Kasumi-1 (cell line): ENCODE results near the gene CST9.
"Not testable (repeated sequence)": the region's sequence is repeated elsewhere in the genome, so short reads cannot be mapped to it uniquely, and the experiment has no call there.

ENCODE experiments used
- DNase-seq, 2 experiments: peaks; one replicate each; lab custom pipeline; 2025; lab: John Stamatoyannopoulos, UW

Gene CST9

DNA sequence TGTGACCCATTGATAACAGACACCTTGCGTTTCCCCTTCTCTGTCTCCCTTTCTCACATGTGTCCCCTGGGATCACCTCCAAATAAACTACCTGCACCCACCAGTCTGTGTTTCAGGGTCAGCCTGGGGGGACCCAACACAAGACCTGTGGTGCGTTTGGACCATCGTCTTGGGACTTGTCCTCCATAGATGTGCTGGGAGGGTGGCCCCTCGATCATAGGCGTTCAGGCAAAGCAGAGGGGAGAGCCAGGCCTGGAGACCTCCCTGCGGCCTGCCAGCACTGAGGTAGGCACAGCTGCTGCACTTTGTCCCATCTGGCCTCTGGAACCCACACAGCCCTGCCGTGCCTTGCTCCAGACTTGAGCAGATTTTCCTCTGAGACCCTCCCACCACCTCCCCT lies 18.1 kb downstream of the CST9 start:
- DNase-seq, result no peak

DNA sequence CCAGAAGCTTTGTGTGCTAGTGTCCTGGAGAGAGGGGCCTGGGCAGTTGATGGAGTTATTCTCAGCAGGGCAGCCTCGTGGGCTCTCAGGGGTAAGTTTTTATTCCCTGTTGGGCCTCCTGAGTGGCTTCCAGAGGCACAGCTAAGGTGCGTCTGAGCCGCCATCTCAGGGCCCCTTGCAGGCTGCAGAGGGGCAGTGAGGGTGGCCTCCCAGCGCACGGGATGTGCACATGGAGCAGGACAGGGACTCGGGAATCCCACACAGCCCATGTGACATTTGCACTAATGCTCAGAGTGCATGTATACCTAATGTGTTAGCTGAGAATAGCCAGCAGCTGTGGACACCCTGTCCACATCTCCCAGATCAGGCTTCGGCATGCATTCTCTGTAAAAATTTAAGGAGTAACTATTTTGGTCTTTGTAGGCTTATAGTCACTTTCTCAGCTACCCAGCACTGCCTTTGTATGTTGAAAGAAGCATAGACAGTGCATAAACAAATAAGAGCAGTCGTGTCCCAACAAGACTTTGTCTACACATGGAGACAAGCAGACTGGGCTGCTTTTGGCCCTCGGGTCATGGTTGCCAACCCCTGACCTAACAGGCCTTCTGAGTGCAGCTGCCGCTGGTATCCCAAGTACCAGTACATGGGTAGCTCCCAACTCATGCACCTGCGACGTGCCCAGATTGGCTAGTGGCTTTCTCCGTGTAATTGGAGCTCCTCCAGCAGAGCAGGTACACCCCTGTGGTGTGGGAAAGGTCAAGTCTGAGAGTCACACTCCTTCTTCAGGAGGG lies 18.8 kb downstream of the CST9 start:
- DNase-seq, result no peak

DNA sequence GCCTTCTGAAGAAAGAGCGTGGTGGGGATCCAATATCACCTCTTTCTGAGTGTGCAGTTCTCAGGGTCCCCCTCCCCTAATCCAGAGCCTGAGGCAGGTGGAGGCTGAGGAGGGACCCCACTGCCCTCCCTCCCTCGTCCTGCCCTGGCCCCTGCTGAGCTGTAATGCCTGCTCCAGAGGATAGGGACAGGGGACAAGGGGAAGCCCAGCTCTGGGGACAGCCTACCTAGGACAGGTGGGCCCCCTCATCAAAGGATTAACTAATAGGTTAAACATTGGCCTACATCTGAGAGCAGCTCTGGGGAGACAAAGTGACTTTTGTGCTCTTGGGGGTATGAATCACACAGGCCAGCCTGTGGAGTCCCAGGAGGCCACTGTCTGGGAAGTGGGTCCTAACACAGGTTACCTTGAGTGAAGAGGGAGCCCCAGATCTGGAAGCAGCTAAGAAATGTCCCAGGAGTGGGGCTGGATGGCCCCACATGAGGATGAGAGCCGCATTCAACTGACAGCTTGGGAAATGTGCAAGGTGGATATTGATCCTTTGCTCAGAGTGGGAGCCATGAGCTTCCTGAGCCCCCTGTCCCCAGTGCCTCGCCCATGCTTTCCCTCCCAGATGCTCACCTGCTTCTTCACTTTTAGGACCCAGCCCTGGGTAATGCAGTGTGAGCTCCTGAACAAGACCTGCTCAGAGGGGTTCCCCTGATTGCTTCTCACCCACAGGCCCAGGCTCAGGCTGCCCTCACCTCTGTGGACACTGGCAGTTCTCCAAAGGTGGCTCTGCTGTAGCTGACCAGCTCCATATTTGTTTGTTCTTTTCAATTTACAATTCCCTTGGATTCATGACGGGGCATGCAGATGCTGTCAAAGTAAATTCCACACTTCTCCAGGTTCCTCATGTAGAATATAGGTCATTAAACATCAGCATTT lies 19.6 kb downstream of the CST9 start:
- no peak for DNase-seq

GRCh38 chr20:23585449-23585807 lies 20.3 kb downstream of the CST9 start:
- no peak for DNase-seq

DNA sequence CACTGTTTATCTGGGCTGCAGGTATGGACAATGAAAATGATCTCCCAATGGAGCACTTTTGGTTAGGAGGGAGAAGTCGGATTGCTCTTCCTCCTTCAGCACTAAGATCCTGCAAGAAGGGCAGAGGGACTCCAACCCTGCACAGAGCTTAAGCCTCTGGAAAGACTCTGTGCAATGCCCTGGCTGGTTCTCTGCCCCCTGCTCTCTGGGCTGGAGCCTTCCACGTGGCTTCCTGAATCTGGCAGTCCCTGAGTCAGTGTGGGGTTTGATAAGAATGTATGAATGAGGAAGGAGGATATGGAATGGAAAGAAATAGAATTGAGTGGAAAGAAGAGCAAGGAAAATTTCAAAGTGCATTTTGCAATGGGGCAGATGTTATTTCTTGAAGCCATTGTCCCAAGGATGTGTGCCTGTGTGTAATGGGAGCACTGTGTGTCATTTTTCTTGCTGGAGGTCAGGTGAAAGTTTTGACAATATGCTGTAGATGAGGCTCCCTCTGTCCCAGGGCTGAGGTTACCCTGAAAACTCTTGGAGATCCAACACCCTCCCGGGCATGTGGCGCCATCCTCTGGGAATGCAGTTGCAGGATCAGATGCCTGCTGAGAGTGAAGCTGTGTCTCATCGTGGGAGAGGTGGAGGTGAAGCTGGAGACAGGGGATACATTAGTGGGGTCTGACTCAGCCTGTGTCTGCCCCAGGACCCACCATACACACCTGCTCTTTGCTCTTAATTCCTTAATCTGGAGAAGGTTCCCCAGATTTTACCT lies 21.1 kb downstream of the CST9 start:
- no peak for DNase-seq

GRCh38 chr20:23583526-23583925 lies 22.2 kb downstream of the CST9 start:
- no peak for DNase-seq

- DNase-seq, result no peak
Measured at GRCh38 chr20:23582293-23582692, 23.4 kb downstream of the CST9 start.

- DNase-seq, result not testable (repeated sequence)
Measured at GRCh38 chr20:23581833-23582232, 23.9 kb downstream of the CST9 start.

DNA sequence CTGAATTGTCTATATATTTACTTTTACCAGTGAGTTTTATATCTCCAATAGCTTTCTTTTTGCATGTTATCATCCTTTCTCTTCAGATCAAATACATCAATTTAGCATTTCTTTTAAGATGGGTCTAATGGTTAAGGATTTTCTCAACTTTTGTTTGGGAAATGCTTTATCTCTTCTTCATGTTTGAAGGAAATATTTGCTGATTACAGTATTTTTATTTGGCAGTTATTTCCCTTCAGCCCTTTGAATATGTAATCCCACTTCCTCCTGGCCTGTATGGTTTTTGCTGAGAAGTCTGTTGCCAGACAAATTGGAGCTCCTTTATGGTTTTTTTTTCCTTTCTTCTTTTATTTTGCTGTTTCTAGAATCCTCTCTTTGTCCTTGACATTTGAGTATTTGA lies 30.7 kb downstream of the CST9 start:
- DNase-seq, result no peak

GRCh38 chr20:23570178-23570760 lies 35.4 kb downstream of the CST9 start:
- DNase-seq, result no peak

DNA sequence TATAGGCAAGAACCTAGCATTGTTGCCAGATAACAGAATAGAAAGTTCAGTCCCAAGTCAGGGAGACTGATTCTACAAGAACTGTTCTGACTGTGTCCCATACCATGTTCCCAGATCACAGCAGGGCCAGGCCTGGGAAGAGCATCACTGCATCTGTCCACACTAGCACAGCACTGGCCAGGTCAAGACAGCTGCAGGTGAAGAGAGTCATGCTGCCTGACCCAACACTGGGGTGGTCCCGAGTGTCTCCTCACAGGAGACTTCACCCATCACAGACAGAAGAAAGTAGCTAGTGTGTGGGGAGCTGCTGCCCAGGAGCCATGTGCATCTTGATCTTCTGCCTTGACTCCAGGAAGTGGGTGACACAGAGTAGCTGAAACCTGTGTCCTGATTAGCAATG lies 36.1 kb downstream of the CST9 start:
- DNase-seq, result no peak

DNA sequence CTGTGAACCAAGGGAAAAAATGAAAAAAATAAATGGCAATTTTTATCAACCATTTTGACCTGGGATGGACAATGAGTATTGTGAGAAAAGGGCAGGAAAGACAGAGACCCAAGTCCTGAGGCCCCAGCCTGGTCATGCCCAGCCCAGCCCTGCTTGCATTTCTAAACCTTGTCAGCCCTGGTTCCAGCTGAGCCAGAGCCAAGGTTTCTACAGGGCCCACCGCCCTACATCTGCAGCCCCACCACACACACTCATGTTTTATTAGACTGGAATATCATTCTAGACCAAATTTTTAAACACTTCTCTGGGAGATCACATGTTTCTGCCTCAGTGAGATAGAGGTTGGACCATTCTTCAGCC lies 36.8 kb downstream of the CST9 start:
- no peak for DNase-seq

- no peak for DNase-seq
Measured at GRCh38 chr20:23568320-23568970, 37.3 kb downstream of the CST9 start, which contains the start of gene CST9L. TSS of gene CST9L (minus strand) at chr20:23568484. CDS start at chr20:23568450, 34 bp downstream.

DNA sequence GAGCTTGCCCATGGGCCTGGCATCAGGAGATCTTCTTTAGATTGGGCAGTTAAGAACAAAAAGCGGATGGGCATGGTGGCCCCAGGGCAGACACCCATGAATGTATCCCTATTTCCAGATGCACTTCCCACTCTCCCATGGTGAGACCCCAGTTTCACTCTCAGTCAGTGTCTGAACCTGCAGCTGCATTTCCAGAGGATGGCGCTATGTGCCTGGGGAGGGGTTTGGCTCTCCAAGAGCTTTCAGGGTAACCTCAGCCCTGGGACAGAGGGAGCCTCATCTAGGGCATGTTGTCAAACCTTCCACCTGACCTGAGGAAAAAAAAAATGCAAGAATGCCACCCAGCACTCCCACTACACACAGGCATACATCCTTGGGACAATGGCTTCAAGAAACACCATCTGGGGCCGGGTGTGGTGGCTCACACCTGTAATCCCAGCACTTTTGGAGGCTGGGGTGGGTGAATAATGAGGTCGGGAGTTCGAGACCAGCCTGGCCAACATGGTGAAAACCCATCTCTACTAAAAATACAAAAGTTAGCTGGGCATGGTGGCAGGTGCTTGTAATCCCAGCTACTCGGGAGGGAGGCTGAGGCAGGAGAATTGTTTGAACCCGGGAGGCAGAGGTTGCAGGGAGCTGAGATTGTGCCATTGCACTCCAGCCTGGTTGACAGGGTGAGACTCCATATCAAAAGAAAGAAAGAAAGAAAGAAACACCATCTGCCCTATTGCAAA lies 39.4 kb downstream of the CST9 start:
- no peak for DNase-seq

- no peak for DNase-seq
Measured at GRCh38 chr20:23565503-23566045, 40.1 kb downstream of the CST9 start.

DNA sequence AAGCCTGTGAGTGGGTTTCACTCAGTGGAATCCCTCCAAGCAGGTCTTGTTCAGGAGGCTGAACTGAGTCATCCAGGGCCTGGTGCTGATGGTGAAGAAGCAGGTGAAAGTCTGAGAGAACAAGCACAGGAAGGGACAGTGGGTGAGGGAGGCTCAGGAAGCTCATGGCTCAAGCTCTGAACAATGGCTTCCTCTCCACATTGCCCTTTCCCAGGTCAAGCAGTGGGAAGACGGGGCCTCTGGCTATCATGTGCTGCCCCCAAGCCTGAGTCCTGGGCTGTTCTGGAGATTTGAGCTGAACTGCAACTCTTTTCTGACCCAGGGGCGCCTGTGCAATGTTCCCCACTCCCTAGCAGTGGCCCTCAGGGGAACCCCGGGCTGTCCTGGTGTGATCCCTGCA lies 40.8 kb downstream of the CST9 start:
- DNase-seq, result no peak

DNA sequence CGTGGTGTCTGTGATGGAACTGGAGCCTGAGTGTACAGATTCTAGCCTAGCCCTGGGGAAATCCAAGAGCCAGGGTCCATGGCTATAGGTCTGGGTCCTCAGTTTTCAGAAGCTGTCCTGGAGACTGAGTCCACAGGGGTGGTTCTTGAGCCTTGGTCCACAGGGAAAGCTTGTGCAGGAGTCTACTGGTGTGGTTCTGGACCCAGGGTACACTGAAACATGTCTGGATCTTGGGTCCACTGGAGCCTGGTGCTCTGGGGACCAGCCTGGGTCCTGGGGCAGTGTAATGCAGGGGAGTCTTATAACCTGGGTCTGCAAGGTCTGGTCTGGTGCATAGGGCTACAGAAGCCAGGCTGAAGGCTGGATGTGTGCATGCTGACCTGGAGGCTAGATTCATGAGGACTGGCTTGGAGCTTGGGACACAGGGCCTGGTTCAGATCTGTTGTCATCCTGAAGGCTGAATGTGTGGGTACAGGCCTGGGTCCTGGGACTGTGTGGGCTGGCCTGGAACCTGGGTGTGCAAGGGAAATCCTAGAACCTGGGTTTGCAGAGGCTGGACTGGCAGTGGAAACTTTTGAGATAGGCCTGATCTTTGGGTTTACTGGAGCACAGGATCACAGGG lies 42.9 kb downstream of the CST9 start:
- DNase-seq, result no peak

- no peak for DNase-seq
Measured at GRCh38 chr20:23554401-23554800, 51.3 kb downstream of the CST9 start.
